Stimulated activated naive CD4-positive, alpha-beta T cell (primary cell): ENCODE results near the gene UGT1A10.
"Not testable (repeated sequence)": the region's sequence is repeated elsewhere in the genome, so short reads cannot be mapped to it uniquely, and the experiment has no call there.

Experiments used
- DNase-seq, 6 experiments: peaks; one replicate each; lab custom pipeline; 2025; lab: John Stamatoyannopoulos, UW

The UGT1A10 gene

GRCh38 chr2:233655943-233656342 is 19.7 kb downstream of the UGT1A10 start:
- DNase-seq = not testable (repeated sequence)

- no peak for DNase-seq
Measured at GRCh38 chr2:233656443-233656842, 20.2 kb downstream of the UGT1A10 start.

DNA sequence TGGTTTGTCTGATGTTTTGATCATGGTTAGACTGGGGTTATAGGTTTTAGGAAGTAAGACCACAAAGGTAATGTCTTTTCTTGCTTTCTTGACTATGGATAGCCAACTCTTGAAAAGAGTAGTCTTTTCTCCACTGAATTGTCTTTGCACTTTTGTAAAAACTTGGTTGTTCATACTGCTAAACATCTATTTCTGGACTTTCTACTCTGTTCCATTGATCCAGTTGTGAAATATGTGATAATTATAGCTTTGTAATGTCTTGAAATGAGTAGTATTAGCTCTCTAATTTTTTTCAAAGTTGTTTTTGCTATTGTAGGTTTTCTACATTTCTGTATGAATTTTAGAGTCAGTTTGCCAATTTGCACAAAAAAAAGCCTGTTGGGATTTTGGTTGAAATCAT is 22.4 kb downstream of the UGT1A10 start:
- DNase-seq = no peak

DNA sequence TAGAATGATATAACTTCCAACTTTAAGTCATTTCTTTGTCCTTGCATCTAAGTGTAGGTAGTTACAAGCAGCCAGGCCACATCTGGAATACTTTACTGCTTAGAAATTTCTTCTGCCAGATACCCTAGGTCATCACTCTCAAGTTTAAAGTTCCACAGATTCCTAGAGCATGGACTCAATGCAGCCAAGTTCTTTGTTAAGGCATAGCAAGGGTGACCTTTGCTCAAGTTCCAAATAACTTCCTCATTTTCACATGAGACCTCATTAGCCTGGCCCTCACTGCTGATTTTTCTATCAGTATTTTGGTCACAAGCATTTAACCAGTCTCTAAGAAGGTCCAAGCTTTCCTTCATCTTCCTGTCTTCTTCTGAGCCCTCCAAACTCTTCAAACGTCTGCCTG is 27.7 kb downstream of the UGT1A10 start:
- DNase-seq = no peak

GRCh38 chr2:233668605-233669260 is 32.5 kb downstream of the UGT1A10 start:
- no peak for DNase-seq

GRCh38 chr2:233671290-233672161 is 35.3 kb downstream of the UGT1A10 start, which contains the start of gene UGT1A9:
Gene UGT1A9 (plus strand): TSS chr2:233671898. CDS start chr2:233671935, 37 bp downstream.
- DNase-seq = no peak

DNA sequence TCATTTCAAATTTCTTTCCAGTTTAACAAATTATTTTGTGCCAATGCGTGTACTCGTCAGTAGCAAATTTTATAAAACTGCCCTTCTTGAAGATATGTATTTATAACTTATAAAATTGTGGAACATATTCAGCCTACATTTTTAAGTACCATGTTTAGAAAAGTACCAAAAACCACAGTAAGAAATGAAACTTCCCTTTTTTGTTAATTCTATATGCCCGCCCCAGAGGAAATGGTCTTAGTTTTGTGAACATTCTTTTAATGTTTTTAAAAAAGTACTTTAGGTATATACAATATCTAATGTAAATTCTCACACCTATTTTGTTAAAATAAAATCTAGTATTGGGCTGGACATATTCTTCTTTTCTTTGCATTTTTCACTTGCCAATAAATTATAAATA is 36.6 kb downstream of the UGT1A10 start:
- DNase-seq = no peak

DNA sequence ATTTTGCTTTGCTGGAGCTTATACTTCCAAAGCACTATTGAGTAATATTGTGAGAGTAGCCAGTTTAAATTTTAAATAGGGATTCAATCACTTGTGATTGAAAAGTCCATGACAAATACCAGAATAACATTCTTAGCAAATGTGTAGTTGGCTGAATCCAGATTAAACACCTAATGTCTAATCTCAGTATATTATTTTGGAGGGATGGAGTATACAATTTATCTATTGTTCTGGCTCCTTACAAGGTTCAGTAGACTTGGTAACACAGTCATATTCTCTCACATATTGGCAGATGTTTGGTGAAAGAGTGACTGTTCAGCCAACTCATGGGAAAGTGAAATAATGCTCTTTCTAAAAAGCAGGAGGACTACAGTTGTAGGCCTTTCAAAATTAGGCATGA is 37.6 kb downstream of the UGT1A10 start:
- DNase-seq = no peak

DNA sequence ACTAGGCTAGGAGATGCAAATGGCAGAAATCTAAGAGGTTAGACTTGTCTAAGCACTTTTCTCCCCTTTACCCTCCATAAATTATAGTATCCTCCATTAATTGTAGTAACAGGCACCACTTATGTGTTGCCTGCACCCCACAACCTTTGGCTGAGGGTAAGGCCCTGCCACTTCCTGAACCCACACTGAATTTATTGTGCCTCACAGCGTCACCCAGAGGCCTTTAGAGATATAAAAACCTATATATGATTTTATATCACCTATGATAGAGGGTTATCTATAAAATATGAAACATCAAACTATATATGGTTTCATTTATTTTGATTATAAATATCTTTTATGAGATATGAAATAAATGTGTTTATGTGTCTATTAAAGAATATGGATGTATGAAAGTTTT is 38.1 kb downstream of the UGT1A10 start:
- no peak for DNase-seq

DNA sequence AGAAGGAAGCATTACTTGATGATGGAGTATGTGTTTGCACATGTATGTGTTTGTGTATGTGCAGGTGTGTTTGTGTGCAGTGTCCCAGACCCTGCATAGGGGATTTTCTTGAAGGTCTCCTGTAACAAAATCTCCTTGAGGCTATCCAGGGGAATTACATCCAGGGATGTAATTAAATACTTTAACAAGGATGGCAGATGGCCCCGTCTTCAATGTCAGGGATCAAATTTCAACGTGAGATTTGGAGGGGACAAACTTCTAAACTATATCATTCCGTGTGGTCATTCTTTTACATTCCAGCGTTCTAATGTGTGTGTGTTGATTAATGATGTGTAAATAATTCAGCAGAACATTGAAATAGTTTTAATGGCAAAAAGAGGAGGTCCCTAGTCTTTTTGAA is 38.7 kb downstream of the UGT1A10 start:
- no peak for DNase-seq

DNA sequence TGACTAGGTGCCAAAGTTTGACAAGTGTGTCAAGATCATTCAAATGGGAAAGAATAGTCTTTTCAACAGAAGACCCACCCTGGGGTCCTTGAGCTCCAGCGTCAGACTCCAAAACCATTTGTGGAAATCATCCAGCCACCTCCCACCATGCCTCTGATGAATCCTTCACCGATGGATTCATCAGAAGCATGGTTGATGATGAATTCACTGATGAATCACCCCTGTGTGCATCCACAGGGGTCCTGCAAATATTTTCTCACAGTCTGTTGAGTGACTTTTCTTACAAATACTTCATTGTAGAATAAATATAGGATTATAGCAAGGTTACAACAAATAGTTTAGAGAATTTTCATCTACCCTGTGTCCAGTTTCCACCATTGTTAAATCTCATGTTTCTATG is 39.8 kb downstream of the UGT1A10 start:
- DNase-seq = no peak

DNA sequence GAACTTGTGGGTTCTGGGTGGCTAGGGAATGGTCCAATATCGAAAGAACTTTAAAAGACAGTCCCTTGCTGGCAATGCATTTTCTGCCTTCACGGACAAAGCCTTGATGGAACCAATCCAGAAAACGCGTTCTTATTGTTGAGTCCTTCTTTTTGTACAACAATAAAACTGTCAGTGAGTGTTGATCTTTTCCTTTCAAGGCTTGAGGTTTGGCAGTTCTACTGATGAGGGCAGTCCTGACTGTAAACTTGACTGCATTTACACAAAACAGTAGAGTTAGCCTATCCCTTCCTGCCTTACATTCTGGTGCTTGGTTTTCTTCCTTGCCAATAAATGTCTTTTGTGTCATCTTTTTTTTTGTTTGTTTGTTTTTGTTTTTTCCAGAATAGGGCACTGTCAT is 42.9 kb downstream of the UGT1A10 start:
- no peak for DNase-seq

- no peak for DNase-seq
Measured at GRCh38 chr2:233680361-233681045, 44.3 kb downstream of the UGT1A10 start.

DNA sequence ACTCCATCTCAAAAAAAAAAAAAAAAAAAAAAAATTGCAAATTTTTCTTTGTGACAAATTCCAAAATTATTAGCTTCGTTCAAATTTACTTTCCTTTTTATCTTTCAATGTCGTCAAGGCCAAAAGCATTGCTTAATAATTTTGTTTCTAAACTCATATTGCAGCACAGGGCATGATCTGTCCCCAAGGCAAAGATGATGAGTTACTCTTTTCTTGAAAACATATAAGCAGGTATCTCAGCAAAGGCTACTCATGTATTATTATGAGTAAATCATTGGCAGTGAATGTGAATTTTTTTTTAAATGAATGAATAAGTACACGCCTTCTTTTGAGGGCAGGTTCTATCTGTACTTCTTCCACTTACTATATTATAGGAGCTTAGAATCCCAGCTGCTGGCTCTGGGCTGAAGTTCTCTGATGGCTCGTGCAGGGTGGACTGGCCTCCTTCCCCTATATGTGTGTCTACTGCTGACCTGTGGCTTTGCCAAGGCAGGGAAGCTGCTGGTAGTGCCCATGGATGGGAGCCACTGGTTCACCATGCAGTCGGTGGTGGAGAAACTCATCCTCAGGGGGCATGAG is 45.4 kb downstream of the UGT1A10 start, which contains the start of gene UGT1A7:
TSS of gene UGT1A7 (plus strand) at position 381 of the 579 bp plus-strand sequence. CDS start at position 418, 37 bp downstream.
- DNase-seq = no peak

GRCh38 chr2:233684640-233685039 is 48.4 kb downstream of the UGT1A10 start:
- no peak for DNase-seq

DNA sequence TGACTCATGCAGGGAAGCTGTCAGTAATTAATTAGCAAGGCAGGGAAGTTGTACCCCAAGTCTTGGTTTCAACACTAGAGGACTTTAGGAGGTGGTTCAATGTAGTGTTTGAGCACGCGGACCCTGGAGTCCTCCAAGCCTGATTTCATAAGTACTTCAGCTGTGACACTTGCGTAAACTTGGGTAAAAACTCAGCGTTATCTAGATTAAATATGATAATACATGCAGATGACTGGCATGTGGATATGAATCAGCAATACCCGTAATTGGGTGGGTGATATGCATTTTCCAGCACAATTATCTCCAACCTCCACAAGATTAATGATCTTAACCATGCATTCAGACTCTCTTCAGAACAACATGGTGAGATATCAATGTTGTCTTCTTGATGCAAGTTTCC is 50.7 kb downstream of the UGT1A10 start:
- DNase-seq = no peak

- no peak for DNase-seq
Measured at GRCh38 chr2:233688341-233688740, 52.1 kb downstream of the UGT1A10 start.

- no peak for DNase-seq
Measured at GRCh38 chr2:233689031-233689430, 52.8 kb downstream of the UGT1A10 start.

- DNase-seq = no peak
Measured at GRCh38 chr2:233689501-233689900, 53.3 kb downstream of the UGT1A10 start.

GRCh38 chr2:233690444-233690843 is 54.2 kb downstream of the UGT1A10 start:
- no peak for DNase-seq

DNA sequence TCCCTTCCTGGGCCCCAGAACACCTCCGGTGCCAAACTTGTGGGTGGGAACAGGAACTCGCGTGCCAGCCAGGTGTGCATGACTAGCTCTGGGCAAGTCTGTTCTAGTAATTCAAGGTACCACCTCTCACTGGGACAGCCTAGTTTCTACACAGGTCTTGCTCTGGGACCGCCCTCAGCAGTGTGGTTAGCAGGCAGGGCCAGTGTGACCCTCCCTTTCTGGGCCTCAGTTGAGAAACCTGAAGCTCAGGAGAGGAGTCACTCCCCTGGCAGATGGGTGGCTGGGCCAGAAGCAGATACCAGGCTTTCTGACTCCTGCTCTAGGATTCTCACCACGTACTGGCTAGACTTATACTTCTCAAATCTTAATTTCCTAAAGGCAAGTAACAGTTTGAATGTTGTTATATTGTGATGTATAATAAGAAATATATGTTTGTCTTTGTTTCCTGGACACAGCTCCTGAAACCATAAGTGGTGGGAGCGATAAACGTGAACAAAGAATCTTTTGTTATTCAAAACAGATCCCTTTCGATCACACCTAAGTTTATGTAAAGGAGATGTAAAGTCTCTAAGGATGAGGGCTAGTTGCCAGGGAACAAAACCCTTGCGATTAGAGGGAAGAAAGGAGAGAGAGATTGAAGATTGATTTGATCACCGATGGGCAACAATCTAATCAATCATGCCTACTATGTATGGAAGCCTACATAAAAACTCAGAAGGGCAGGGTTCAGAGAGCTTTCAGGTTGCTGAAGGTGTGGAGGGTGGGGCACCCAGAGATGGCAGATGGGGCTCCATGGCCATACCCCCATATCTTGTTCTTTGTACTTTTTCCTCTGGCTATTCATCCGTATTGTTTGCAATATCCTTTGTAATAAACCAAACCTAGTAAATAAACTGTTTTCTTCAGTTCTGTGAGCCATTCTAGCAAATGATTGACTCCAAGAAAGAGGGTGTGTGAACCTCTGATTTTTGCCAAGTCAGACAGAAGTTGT is 55.5 kb downstream of the UGT1A10 start:
- DNase-seq = no peak
